Lower leg skin (tissue), 3 donors: ENCODE measurements around the gene ABHD5.

Experiments
- CTCF ChIP-seq, 3 donors: fragments of 450-650 bp; IDR thresholded peaks; one replicate each; pipeline ENCODE4 v1.5.1; 2016; ENCODE audit warnings: antibody characterized with exemption in 3 of 3, mild to moderate bottlenecking in 3 of 3, moderate library complexity in 2 of 3
- POLR2A ChIP-seq, 2 donors: fragments of 450-650 bp; IDR thresholded peaks; one replicate each; pipeline ENCODE4 v1.6.1; 2016 to 2017; ENCODE audit warnings: antibody characterized with exemption in 2 of 2, mild to moderate bottlenecking in 1 of 2, moderate library complexity in 1 of 2

DNA sequence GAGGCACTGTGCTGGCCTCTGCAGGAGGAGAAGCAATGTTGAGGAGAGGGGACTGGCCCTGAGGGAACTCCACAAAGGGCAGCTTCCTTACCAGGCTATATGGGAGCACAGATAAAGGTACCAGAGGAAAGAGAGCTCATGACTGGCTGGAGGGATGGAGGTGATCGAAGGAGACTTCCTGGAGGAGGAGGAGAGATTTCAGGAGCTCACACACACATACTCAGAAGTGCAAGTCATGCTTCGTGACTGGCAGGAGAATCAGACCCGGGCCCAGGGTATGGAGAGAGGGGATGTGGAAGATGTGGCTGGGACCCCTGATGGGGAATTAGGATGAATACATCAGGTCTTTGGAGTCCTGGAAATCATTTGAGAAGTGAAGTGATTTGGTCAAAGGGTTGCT lies 85.4 kb downstream of the ABHD5 start:
- TF ChIP-seq POLR2A (IDR thresholded peaks at IDR 0.05) = no peak
- TF ChIP-seq CTCF (IDR thresholded peaks at IDR 0.05) = no peak
